ENCODE data around the gene TMEM59L.
"Not testable (repeated sequence)": the region's sequence is repeated elsewhere in the genome, so short reads cannot be mapped to it uniquely, and the experiment has no call there.

TMEM59L gene

GRCh38 chr19:18612772-18613588 lies at the start of gene TMEM59L:
TMEM59L (plus strand) TSS chr19:18612870; CDS start chr19:18612959, 89 bp downstream.
- DNase-seq: no peak

- DNase-seq: no peak
These were observed 45.7 kb upstream of the TMEM59L start for GRCh38 chr19:18566953-18567352.

GRCh38 chr19:18568367-18568766 lies 44.3 kb upstream of the TMEM59L start:
- DNase-seq: no peak

GRCh38 chr19:18571564-18572344 lies 40.9 kb upstream of the TMEM59L start, which contains the start of gene UBA52:
UBA52 (plus strand) TSS chr19:18571857; CDS start chr19:18573301, 1,444 bp downstream.
- DNase-seq: peak; percentile 93

- no peak for DNase-seq
These were observed 37.9 kb upstream of the TMEM59L start for GRCh38 chr19:18574691-18575291.

DNA sequence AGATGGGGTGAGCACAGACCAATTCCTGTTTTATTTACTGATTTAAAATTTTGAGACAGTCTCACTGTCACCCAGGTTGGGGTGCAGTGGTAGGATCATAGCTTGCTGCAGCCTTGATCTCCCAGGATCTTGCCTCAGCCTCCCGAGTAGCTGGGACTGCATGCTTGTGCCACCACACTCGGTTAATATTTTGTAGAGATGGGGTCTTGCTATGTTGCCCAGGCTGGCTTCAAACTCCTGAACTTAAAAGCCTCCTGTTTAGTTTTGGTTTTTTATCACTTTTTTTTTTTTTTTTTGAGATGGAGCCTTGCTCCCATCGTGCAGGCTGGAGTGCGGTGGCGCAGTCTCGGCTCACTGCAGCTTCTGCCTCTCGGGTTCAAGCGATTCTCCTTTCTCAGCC lies 36.3 kb upstream of the TMEM59L start:
- no peak for DNase-seq

GRCh38 chr19:18577365-18577914 lies 35.2 kb upstream of the TMEM59L start:
- no peak for DNase-seq

GRCh38 chr19:18580311-18580710 lies 32.4 kb upstream of the TMEM59L start:
- no peak for DNase-seq

DNA sequence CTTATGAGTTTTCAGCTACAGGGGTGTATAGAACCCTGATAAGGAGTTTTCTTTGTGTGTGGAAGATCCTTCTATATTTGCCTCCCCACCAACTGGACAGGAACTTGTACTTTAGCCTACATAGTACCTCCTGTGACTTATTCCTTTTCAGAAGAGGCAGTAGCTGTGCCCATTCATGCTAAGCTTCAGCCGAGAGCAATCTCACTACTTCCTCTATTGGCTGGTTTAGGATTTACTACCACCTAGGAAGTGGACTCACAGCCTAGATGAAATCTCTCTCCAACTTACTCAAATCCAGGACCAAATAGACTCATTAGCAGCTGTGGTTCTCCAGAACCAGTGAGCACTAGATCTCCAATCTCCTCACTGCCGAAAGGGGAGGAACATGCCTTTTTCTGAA lies 26.4 kb upstream of the TMEM59L start:
- DNase-seq: no peak

DNA sequence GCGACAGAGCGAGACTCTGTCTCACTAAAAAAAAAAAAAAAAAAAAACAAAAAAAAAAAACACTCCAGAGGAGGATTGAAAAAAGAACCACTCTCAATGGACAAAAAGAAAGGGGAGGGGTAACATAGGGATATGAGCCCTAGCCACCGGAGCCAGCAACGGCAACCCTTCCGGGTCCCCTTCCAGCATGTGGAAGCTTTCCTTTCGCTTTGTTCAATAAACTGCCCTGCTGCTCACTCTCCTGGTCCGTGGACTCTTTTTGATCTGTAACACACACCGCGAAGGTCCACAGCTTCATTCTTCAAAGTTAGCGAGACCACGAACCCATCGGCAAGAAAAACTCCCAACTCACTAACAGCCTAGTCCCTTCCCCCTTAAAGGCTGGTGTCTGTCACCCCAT lies 25.1 kb upstream of the TMEM59L start:
- no peak for DNase-seq

DNA sequence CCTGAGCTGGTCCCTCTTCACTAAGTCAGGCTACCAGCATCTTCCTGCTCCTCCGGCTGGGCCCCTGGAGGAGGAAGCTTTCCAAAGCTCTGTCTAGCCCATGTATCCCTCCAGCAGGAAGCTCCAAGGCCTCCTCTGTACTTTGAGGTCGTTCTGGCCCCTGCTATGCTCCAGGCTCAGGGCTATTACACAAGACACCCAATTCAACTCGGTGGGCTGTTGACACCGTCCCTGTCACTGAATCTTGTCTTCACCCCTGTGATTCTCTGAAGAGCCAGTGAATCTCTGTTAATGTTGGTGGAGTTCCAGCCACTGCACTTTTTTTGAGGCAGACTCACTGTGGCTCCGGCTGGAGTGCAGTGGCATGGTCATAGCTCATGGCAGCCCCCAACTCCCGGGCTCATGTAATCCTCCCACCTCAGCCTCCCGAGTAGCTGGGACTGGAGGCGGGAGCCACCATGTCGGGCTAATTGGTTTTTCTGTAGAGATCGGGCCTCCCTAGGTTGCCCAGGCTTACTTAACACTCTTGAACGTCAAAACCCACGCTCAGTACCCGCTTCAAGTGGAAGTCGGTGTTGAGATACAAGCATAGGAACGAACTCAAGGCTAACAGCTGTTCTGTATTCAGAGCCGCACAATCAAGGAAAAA lies 24.6 kb upstream of the TMEM59L start:
- no peak for DNase-seq

DNA sequence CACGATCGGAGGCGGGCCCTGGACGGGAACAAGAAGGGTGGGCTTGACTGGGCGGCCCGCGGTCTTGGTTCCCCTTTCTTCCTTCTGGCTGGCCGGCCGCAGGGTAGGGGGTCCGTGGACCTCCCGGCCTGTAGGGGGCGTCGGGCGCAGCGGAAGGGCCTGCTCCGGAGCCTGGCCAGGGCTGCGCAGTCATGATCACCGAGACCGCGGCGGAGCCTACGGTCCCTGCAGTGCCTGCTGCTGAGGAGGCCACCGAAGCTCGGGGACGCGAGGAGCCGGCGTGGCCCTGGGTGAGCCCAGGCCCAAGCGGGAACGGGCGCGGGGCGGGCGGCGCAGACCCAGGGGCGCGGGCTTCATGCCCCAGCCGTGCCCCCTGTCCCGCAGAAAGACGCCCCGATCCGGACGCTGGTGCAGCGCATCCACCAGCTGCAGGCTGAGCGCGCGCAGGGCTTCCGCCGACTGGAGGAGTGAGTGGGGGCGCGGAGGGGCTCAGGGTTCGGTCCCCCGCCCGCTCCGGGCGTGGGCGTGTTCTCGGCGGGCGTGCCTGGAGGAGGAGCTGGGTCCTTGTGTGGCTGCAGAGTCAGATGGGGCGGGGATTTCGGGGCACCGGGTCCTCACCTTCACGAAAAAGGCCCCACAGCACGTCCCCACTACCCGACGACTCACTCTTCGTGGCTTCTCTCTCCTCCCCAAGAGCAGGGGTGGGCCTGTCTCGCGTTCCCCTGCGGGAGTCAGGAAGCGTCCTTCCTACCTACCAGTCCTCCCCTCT lies 23.9 kb upstream of the TMEM59L start, which contains the start of gene REX1BD:
REX1BD (plus strand) TSS at position 188 of the 769 bp plus-strand sequence; CDS start at position 192, 4 bp downstream.
- peak; percentile 48 for DNase-seq

- DNase-seq: peak; percentile 43
These were observed 23.0 kb upstream of the TMEM59L start for GRCh38 chr19:18589380-18590272.

- no peak for DNase-seq
These were observed 22.1 kb upstream of the TMEM59L start for GRCh38 chr19:18590273-18591272.

DNA sequence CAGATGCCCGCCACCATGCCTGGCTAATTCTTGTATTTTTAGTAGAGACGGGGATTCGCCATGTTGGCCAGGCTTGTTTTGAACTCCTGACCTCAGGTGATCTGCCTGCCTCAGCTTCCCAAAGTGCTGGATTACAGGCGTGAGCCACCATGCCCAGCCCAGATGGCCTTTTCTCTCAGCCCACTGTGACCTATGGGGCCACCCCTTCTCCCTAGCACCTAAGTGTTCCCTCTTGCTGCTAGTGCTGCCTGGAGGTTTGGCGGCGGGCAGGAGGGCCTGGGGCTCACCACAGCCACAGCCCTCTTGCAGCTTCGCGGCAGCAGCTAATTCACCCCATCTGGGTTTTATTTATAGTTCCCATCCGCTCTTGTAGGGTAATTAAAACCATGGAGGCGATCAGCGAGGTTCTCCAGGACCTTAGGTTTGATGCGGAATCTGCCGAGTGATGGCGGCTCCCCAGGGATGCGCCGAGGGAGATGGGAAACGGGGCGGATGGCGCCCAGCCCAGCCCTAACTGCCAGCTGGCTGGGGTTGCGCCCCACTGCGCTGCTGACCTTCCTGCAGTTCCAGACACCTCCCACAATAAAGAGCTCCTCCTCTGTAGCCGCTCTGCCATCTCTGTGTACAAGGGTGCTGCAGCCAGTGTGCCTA lies 20.8 kb upstream of the TMEM59L start:
- no peak for DNase-seq

DNA sequence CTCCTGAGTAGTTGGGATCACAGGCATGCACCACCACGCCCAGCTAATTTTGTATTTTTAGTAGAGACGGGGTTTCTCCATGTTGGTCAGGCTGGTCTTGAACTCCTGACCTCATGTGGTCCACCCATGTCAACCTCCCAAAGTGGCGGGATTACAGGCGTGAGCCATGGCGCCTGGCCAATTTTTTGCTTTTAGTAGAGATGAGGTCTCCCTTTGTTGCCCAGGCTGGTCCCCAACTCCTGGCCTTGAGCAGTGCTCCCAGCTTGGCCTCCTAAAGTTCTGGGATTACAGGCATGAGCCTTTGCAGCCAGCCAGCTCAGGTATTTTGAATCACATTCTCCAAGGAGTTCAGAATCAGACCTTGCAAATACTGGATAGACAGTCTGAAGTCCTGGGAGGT lies 19.9 kb upstream of the TMEM59L start:
- DNase-seq: not testable (repeated sequence)

DNA sequence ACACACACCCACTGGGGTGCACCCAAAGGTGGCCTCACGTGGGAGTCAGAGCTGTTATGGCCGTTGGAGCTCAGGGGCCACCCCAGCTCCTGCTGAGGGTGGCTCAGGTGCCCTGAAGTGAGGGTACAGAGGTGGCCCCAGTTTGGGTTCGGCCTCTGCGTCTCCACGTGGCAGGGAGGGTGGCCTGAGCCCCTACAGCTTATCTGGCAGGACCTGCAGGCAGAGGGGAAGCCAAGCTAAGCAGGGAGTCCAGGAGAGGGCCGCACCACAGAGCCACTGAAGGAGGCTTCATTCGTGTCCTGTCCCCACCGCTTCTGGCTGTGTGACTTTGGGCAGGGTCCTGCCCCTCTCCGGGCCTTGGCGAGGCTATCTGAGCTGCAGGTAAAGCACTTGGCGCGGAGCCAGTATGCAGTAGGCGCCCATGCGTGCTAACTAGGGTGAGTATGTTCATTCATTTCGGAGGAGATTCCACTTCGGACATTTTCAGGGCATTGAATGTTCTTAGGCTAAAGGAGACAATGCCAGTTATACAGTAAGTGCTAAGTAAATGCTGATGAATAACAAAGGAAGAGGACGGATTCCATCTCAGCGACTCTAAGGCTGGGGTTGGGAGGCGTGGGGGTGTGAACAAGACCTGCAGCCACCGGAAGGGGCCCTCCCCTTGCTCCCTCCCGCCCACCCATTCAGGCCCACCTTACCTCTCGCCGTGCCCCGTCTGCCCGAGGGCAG lies 19.1 kb upstream of the TMEM59L start:
- DNase-seq: no peak

Measured in DMS 273 treated with DMSO at 0.1 percent for 48 hours (cell line).